GM12878 (cell line): Measurements from ENCODE around the gene BMP7. TPM values are rescaled to one million over a fixed set of nuclear protein-coding genes. Genes with fewer than 3 reads are reported as not detected.

Source experiments
- ATAC-seq: fragments of 200-7000 bp; cut with Tn5 transposase; 3 replicates; pipeline ENCODE4 v1.9.1; 2020; ENCODE audit warnings: mild to moderate bottlenecking, moderate library complexity
- BruUV-seq: library from RNA; stranded (reverse); fragments of 400-500 nt; replicated peaks from 2 replicates; lab custom pipeline; 2021; lab: Mats Ljungman, UMichigan
- CTCF ChIA-PET: fragments of 300-600 bp; sonication (Branson Sonifier 250); formaldehyde crosslinking; extraction: SDS; loops from one replicate; lab custom pipeline; 2021; ENCODE audit warnings: inconsistent platforms; lab: Yijun Ruan, JAX
- POLR2A ChIA-PET: fragments of 350-600 bp; formaldehyde crosslinking; extraction: SDS; loops from one replicate; lab custom pipeline; 2021; ENCODE audit warnings: inconsistent platforms; lab: Charles Lee
- RAD21 ChIA-PET: fragments of 300-600 bp; sonication (Branson Sonifier 250); formaldehyde crosslinking; loops from one replicate; lab custom pipeline; 2023; ENCODE audit warnings: antibody characterized with exemption; ENCODE audit not compliant: unreplicated experiment; lab: Charles Lee
- SMC1A ChIA-PET: fragments of 300-600 bp; sonication (Branson Sonifier 250); formaldehyde crosslinking; loops from one replicate; lab custom pipeline; 2023; ENCODE audit not compliant: unreplicated experiment, uncharacterized antibody; lab: Charles Lee
- DNase-seq: peaks from one replicate; pipeline ENCODE4 v3.0.0-alpha.2; 2011; ENCODE audit warnings: low read depth, low spot score
- FAIRE-seq: peaks from 3 replicates; lab custom pipeline; 2011; peaks lifted over from hg19 to GRCh38; lab: Jason Lieb, UNC
- H2AFZ ChIP-seq: 2 replicates; pipeline ENCODE4 v1.6.0; 2011; ENCODE audit warnings: low read depth, low read length, control low read depth; ENCODE audit not compliant: control insufficient read depth
- H3K27ac ChIP-seq: 2 replicates; pipeline ENCODE4 v1.5.1; 2011; ENCODE audit warnings: control low read depth; ENCODE audit not compliant: control insufficient read depth, insufficient read depth
- H3K27me3 ChIP-seq, 2 experiments: replicated peaks in 1 of 2; 2 replicates each; pipeline versions ENCODE4 v1.6.0 to v1.6.1; 2011; ENCODE audit warnings: low read length in 1 of 2; ENCODE audit not compliant: control insufficient read depth in 2 of 2, insufficient read depth in 2 of 2
- H3K36me3 ChIP-seq, 2 experiments: 2 replicates each; pipeline ENCODE4 v1.5.1; 2011; ENCODE audit warnings: low read length in 1 of 2; ENCODE audit not compliant: control insufficient read depth in 2 of 2, insufficient read depth in 2 of 2
- H3K4me1 ChIP-seq: 2 replicates; pipeline ENCODE4 v1.6.1; 2011; ENCODE audit warnings: mild to moderate bottlenecking, low read length, moderate library complexity, mixed read lengths; ENCODE audit not compliant: control insufficient read depth, insufficient read depth
- H3K4me2 ChIP-seq: 2 replicates; pipeline ENCODE4 v1.6.0; 2011; ENCODE audit warnings: control low read depth; ENCODE audit not compliant: control insufficient read depth, insufficient read depth
- H3K4me3 ChIP-seq: fragments of 200-600 bp; sonication (generic); 2 replicates; pipeline ENCODE4 v1.5.1; 2016
- H3K79me2 ChIP-seq: 2 replicates; pipeline ENCODE4 v1.6.0; 2011; ENCODE audit warnings: low read length; ENCODE audit not compliant: control insufficient read depth, insufficient read depth
- H3K9ac ChIP-seq: 2 replicates; pipeline ENCODE4 v1.8.0; 2011; ENCODE audit warnings: low read length, control low read depth, mixed read lengths; ENCODE audit not compliant: control insufficient read depth, insufficient read depth
- H3K9me3 ChIP-seq: replicated peaks from 3 replicates; pipeline ENCODE4 v1.5.1; 2011; ENCODE audit warnings: mild to moderate bottlenecking, low read length; ENCODE audit not compliant: control insufficient read depth, insufficient read depth
- H4K20me1 ChIP-seq: 2 replicates; pipeline ENCODE4 v1.6.0; 2011; ENCODE audit not compliant: control insufficient read depth, insufficient read depth
- GABPA ChIP-seq: IDR thresholded peaks from 2 replicates; pipeline ENCODE4 v1.6.1; 2014; ENCODE audit warnings: antibody characterized with exemption, low read depth, mild to moderate bottlenecking, inconsistent platforms
- GATAD2B ChIP-seq: fragments of 450-650 bp; conservative IDR thresholded peaks from 2 replicates; pipeline ENCODE4 v1.6.1; 2017; ENCODE audit warnings: low read depth, mild to moderate bottlenecking, moderate library complexity
- HDAC6 ChIP-seq: fragments of 200-600 bp; sonication (generic); IDR thresholded peaks from one replicate; pipeline ENCODE4 v1.8.0; 2017; ENCODE audit warnings: antibody characterized with exemption; ENCODE audit not compliant: unreplicated experiment
- KDM1A ChIP-seq: fragments of 200-600 bp; sonication (generic); IDR thresholded peaks from 2 replicates; pipeline ENCODE4 v1.6.1; 2016; ENCODE audit warnings: borderline replicate concordance
- NFYA ChIP-seq: IDR thresholded peaks from 2 replicates; pipeline ENCODE4 v1.6.1; 2011; ENCODE audit warnings: low read depth, mild to moderate bottlenecking, low read length, improper control_type of control experiment, borderline replicate concordance
- RAD51 ChIP-seq: fragments of 450-650 bp; IDR thresholded peaks from 2 replicates; pipeline ENCODE4 v1.6.1; 2016; ENCODE audit warnings: moderate library complexity, mild to moderate bottlenecking, inconsistent platforms
- RB1 ChIP-seq: fragments of 450-650 bp; formaldehyde crosslinking; IDR thresholded peaks from 2 replicates; pipeline ENCODE4 v1.6.1; 2017; ENCODE audit warnings: mild to moderate bottlenecking, borderline replicate concordance
- SIN3A ChIP-seq: IDR thresholded peaks from 2 replicates; pipeline ENCODE4 v1.6.1; 2012; ENCODE audit warnings: low read depth, low read length, improper control_type of control experiment
- SREBF2 ChIP-seq: IDR thresholded peaks from 2 replicates; pipeline ENCODE4 v1.6.1; 2012; ENCODE audit warnings: mild to moderate bottlenecking, low read length
- SUPT20H ChIP-seq: IDR thresholded peaks from 2 replicates; pipeline ENCODE4 v1.6.1; 2011; ENCODE audit warnings: low read depth, mild to moderate bottlenecking, low read length, moderate library complexity, borderline replicate concordance; ENCODE audit not compliant: control insufficient read depth
- TCF3 ChIP-seq: IDR thresholded peaks from 2 replicates; pipeline ENCODE4 v1.6.1; 2012; ENCODE audit warnings: low read depth, mild to moderate bottlenecking, low read length, borderline replicate concordance; ENCODE audit not compliant: insufficient read depth
- WRNIP1 ChIP-seq: IDR thresholded peaks from 2 replicates; pipeline ENCODE4 v1.6.1; 2011; ENCODE audit warnings: low read depth, low read length, improper control_type of control experiment, borderline replicate concordance
- ZNF207 ChIP-seq: fragments of 450-650 bp; IDR thresholded peaks from 2 replicates; pipeline ENCODE4 v1.6.1; 2014; ENCODE audit warnings: antibody characterized with exemption, mild to moderate bottlenecking, borderline replicate concordance
- ZSCAN29 ChIP-seq: fragments of 450-650 bp; IDR thresholded peaks from 2 replicates; pipeline ENCODE4 v1.6.1; 2017; ENCODE audit warnings: mild to moderate bottlenecking, moderate library complexity
- WGBS: methylation state at CpG from one replicate; pipeline ENCODE4 v1.1.6; 2016; ENCODE audit warnings: low lambda C conversion rate; ENCODE audit not compliant: insufficient replicate concordance, insufficient coverage; ENCODE audit errors: missing lambda C conversion rate; 5-methylcytosine and 5-hydroxymethylcytosine counted together
- in situ Hi-C: fragments of 300-500 bp; cut with MboI; formaldehyde crosslinking; loops from 9 replicates; pipeline ENCODE4 v1.14.3; 2018; ENCODE audit warnings: mixed read lengths
- intact Hi-C: fragments of 100-400 bp; cut with micrococcal nuclease; formaldehyde crosslinking; loops from one replicate; pipeline ENCODE4 v1.14.2; 2022; ENCODE audit not compliant: unreplicated experiment
- polyA plus RNA-seq, 11 experiments: library from polyadenylated mRNA; depleted of rRNA in 4 of 11; unstranded in 6 of 11; stranded (reverse) in 5 of 11; fragments of >200 nt; fragmentation: Nextera tagmentation in 4 of 11; fragmentation: Illumina TruSeq in 1 of 11; extraction: Ambion mirVana in 4 of 11; extraction: Trizol in 1 of 11; gene quantifications; 1 replicate in 1 of 11; 2 replicates in 10 of 11; pipeline versions ENCODE4 v1.2.1 to v1.2.3, GENCODE V29; 2011 to 2016; ENCODE audit warnings: inconsistent platforms in 2 of 11, missing spikeins in 2 of 11, low read depth in 1 of 11
- total RNA-seq, 4 experiments: library from RNA; depleted of rRNA in 3 of 4; stranded (reverse); fragments of >200 nt in 3 of 4; fragmentation: Illumina TruSeq in 1 of 4; extraction: Trizol in 1 of 4; gene quantifications; 2 replicates each; pipeline versions ENCODE4 v1.2.1 to v1.2.3, GENCODE V29; 2013 to 2021
- TF ChIP-seq, protein P1 (sequence below): fragments of 450-650 bp; conservative IDR thresholded peaks from 2 replicates; pipeline ENCODE4 v1.6.1; 2017; ENCODE audit warnings: mild to moderate bottlenecking, moderate library complexity
- TF ChIP-seq, protein P2 (sequence below): IDR thresholded peaks from 2 replicates; pipeline ENCODE4 v1.6.1; 2011; ENCODE audit warnings: low read depth, mild to moderate bottlenecking, low read length, moderate library complexity, borderline replicate concordance; ENCODE audit errors: extremely low read depth
- TF ChIP-seq, protein P3 (sequence below): fragments of 150-350 bp; IDR thresholded peaks from 2 replicates; pipeline ENCODE4 v1.6.1; 2014; ENCODE audit warnings: mild to moderate bottlenecking, low read depth, low read length
- TF ChIP-seq, protein P4 (sequence below): IDR thresholded peaks from 2 replicates; pipeline ENCODE4 v1.6.1; 2012; ENCODE audit warnings: low read depth, low read length, improper control_type of control experiment

BMP7 gene
- total and polyA plus RNA-seq, 10 of the 15 experiments (the other 5 are each of a cell fraction or from before 2014, with no cell fraction given), result 0.18 to 0.51 (median 0.28) TPM; not detected in 7

DNA sequence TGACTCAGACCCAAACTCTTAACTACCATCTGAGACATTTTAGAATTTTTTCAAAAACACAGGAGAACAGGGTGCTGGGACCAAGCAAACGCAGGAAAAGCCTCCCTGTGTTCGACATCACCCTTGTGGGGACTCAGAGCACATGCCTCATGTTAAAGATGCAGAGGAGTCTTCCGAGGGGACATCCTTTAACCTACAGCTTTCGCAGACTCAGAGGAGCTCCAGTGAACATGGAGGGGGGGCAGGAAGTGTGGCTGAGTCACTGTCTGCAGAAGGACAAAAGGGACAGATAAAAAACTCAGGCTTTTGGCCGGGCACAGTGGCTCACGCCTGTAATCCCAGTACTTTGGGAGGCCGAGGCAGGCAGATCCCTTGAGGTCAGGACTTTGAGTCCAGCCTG lies 15.1 kb downstream of the BMP7 start:
- in situ Hi-C loops (no loop called here), intact Hi-C loops (no loop called here)
- Histone ChIP-seq H3K4me3 (no peak overlapping the region), H3K27me3 (no peaks in the 10 kb centered on the region; a peak in 2 of 4 replicates), H3K36me3 (no peaks in the 10 kb centered on the region), H4K20me1 (no peaks in the 10 kb centered on the region), H3K9ac (no peak overlapping the region), H3K79me2 (no peaks in the 10 kb centered on the region), H3K27ac (no peak overlapping the region), H2AFZ (no peak overlapping the region), H3K9me3 (no peaks in the 10 kb centered on the region), H3K4me2 (no peak overlapping the region), H3K4me1 (no peaks in the 10 kb centered on the region)
- ChIA-PET RAD21 (no interaction called here), CTCF (no interaction called here), SMC1A (no interaction called here), POLR2A (no interaction called here)
- FAIRE-seq (no peak), ATAC-seq (no peak), DNase-seq (no peak)
- no TSS peak for BruUV-seq
- TF ChIP-seq GATAD2B, result no peak
- no peak for TF ChIP-seq WRNIP1
- TF ChIP-seq ZSCAN29, result no peak
- TF ChIP-seq, protein P1, sequence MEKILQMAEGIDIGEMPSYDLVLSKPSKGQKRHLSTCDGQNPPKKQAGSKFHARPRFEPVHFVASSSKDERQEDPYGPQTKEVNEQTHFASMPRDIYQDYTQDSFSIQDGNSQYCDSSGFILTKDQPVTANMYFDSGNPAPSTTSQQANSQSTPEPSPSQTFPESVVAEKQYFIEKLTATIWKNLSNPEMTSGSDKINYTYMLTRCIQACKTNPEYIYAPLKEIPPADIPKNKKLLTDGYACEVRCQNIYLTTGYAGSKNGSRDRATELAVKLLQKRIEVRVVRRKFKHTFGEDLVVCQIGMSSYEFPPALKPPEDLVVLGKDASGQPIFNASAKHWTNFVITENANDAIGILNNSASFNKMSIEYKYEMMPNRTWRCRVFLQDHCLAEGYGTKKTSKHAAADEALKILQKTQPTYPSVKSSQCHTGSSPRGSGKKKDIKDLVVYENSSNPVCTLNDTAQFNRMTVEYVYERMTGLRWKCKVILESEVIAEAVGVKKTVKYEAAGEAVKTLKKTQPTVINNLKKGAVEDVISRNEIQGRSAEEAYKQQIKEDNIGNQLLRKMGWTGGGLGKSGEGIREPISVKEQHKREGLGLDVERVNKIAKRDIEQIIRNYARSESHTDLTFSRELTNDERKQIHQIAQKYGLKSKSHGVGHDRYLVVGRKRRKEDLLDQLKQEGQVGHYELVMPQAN, result no peak
- TF ChIP-seq SIN3A, result no peak
- no peak for TF ChIP-seq SUPT20H
- no peak for TF ChIP-seq HDAC6
- no peak for TF ChIP-seq ZNF207
- TF ChIP-seq SREBF2, result no peak
- TF ChIP-seq KDM1A, result no peak
- no peak for TF ChIP-seq TCF3
- TF ChIP-seq GABPA, result no peak
- no peak for TF ChIP-seq RB1
- TF ChIP-seq, protein P2, sequence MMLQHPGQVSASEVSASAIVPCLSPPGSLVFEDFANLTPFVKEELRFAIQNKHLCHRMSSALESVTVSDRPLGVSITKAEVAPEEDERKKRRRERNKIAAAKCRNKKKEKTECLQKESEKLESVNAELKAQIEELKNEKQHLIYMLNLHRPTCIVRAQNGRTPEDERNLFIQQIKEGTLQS, result no peak
- no peak for TF ChIP-seq NFYA
- TF ChIP-seq RAD51, result no peak
- TF ChIP-seq, protein P3, sequence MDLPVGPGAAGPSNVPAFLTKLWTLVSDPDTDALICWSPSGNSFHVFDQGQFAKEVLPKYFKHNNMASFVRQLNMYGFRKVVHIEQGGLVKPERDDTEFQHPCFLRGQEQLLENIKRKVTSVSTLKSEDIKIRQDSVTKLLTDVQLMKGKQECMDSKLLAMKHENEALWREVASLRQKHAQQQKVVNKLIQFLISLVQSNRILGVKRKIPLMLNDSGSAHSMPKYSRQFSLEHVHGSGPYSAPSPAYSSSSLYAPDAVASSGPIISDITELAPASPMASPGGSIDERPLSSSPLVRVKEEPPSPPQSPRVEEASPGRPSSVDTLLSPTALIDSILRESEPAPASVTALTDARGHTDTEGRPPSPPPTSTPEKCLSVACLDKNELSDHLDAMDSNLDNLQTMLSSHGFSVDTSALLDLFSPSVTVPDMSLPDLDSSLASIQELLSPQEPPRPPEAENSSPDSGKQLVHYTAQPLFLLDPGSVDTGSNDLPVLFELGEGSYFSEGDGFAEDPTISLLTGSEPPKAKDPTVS, result no peak
- TF ChIP-seq, protein P4, sequence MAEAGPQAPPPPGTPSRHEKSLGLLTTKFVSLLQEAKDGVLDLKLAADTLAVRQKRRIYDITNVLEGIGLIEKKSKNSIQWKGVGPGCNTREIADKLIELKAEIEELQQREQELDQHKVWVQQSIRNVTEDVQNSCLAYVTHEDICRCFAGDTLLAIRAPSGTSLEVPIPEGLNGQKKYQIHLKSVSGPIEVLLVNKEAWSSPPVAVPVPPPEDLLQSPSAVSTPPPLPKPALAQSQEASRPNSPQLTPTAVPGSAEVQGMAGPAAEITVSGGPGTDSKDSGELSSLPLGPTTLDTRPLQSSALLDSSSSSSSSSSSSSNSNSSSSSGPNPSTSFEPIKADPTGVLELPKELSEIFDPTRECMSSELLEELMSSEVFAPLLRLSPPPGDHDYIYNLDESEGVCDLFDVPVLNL, result no peak
- 16% methylated on average over 7 of the region's 7 CpGs for WGBS
